GM12878 (cell line): ENCODE results near the gene CCR8. TPM values are rescaled to one million over a fixed set of nuclear protein-coding genes. Genes with fewer than 3 reads are reported as not detected.
A peak's percentile ranks its signal among the peaks of the same experiment; 100 is the strongest.

Experiments
- ATAC-seq: fragments of 200-7000 bp; cut with Tn5 transposase; 3 replicates; pipeline ENCODE4 v1.9.1; 2020; ENCODE audit warnings: mild to moderate bottlenecking, moderate library complexity
- Bru-seq: library from RNA; stranded (reverse); fragments of 400-500 nt; gene quantifications from one replicate; lab custom pipeline; 2021; lab: Mats Ljungman, UMichigan
- BruChase-seq, 2 experiments: library from RNA; stranded (reverse); fragments of 400-500 nt; gene quantifications; one replicate each; lab custom pipeline; 2021; lab: Mats Ljungman, UMichigan
- BruUV-seq: library from RNA; stranded (reverse); fragments of 400-500 nt; replicated peaks from 2 replicates; lab custom pipeline; 2021; lab: Mats Ljungman, UMichigan
- CTCF ChIA-PET: fragments of 300-600 bp; sonication (Branson Sonifier 250); formaldehyde crosslinking; extraction: SDS; loops from one replicate; lab custom pipeline; 2021; ENCODE audit warnings: inconsistent platforms; lab: Yijun Ruan, JAX
- POLR2A ChIA-PET: fragments of 350-600 bp; formaldehyde crosslinking; extraction: SDS; loops from one replicate; lab custom pipeline; 2021; ENCODE audit warnings: inconsistent platforms; lab: Charles Lee
- RAD21 ChIA-PET: fragments of 300-600 bp; sonication (Branson Sonifier 250); formaldehyde crosslinking; loops from one replicate; lab custom pipeline; 2023; ENCODE audit warnings: antibody characterized with exemption; ENCODE audit not compliant: unreplicated experiment; lab: Charles Lee
- SMC1A ChIA-PET: fragments of 300-600 bp; sonication (Branson Sonifier 250); formaldehyde crosslinking; loops from one replicate; lab custom pipeline; 2023; ENCODE audit not compliant: unreplicated experiment, uncharacterized antibody; lab: Charles Lee
- DNase-seq: peaks from one replicate; pipeline ENCODE4 v3.0.0-alpha.2; 2011; ENCODE audit warnings: low read depth, low spot score
- FAIRE-seq: peaks from 3 replicates; lab custom pipeline; 2011; peaks lifted over from hg19 to GRCh38; lab: Jason Lieb, UNC
- H2AFZ ChIP-seq: 2 replicates; pipeline ENCODE4 v1.6.0; 2011; ENCODE audit warnings: low read depth, low read length, control low read depth; ENCODE audit not compliant: control insufficient read depth
- H3K27ac ChIP-seq: 2 replicates; pipeline ENCODE4 v1.5.1; 2011; ENCODE audit warnings: control low read depth; ENCODE audit not compliant: control insufficient read depth, insufficient read depth
- H3K27me3 ChIP-seq, 2 experiments: replicated peaks in 1 of 2; 2 replicates each; pipeline versions ENCODE4 v1.6.0 to v1.6.1; 2011; ENCODE audit warnings: low read length in 1 of 2; ENCODE audit not compliant: control insufficient read depth in 2 of 2, insufficient read depth in 2 of 2
- H3K36me3 ChIP-seq, 2 experiments: 2 replicates each; pipeline ENCODE4 v1.5.1; 2011; ENCODE audit warnings: low read length in 1 of 2; ENCODE audit not compliant: control insufficient read depth in 2 of 2, insufficient read depth in 2 of 2
- H3K4me1 ChIP-seq: 2 replicates; pipeline ENCODE4 v1.6.1; 2011; ENCODE audit warnings: mild to moderate bottlenecking, low read length, moderate library complexity, mixed read lengths; ENCODE audit not compliant: control insufficient read depth, insufficient read depth
- H3K4me2 ChIP-seq: 2 replicates; pipeline ENCODE4 v1.6.0; 2011; ENCODE audit warnings: control low read depth; ENCODE audit not compliant: control insufficient read depth, insufficient read depth
- H3K4me3 ChIP-seq: fragments of 200-600 bp; sonication (generic); 2 replicates; pipeline ENCODE4 v1.5.1; 2016
- H3K79me2 ChIP-seq: 2 replicates; pipeline ENCODE4 v1.6.0; 2011; ENCODE audit warnings: low read length; ENCODE audit not compliant: control insufficient read depth, insufficient read depth
- H3K9ac ChIP-seq: 2 replicates; pipeline ENCODE4 v1.8.0; 2011; ENCODE audit warnings: low read length, control low read depth, mixed read lengths; ENCODE audit not compliant: control insufficient read depth, insufficient read depth
- H3K9me3 ChIP-seq: replicated peaks from 3 replicates; pipeline ENCODE4 v1.5.1; 2011; ENCODE audit warnings: mild to moderate bottlenecking, low read length; ENCODE audit not compliant: control insufficient read depth, insufficient read depth
- H4K20me1 ChIP-seq: 2 replicates; pipeline ENCODE4 v1.6.0; 2011; ENCODE audit not compliant: control insufficient read depth, insufficient read depth
- SMARCA5 ChIP-seq: fragments of 450-650 bp; IDR thresholded peaks from 2 replicates; pipeline ENCODE4 v1.6.1; 2017; ENCODE audit warnings: mild to moderate bottlenecking
- ZBED1 ChIP-seq: IDR thresholded peaks from 2 replicates; pipeline ENCODE4 v1.6.1; 2016; ENCODE audit warnings: borderline replicate concordance
- WGBS: methylation state at CpG from one replicate; pipeline ENCODE4 v1.1.6; 2016; ENCODE audit warnings: low lambda C conversion rate; ENCODE audit not compliant: insufficient replicate concordance, insufficient coverage; ENCODE audit errors: missing lambda C conversion rate; 5-methylcytosine and 5-hydroxymethylcytosine counted together
- in situ Hi-C: fragments of 300-500 bp; cut with MboI; formaldehyde crosslinking; loops from 9 replicates; pipeline ENCODE4 v1.14.3; 2018; ENCODE audit warnings: mixed read lengths
- intact Hi-C: fragments of 100-400 bp; cut with micrococcal nuclease; formaldehyde crosslinking; loops from one replicate; pipeline ENCODE4 v1.14.2; 2022; ENCODE audit not compliant: unreplicated experiment
- long read RNA-seq, 2 experiments: library from polyadenylated mRNA; unstranded; transcript quantifications; one replicate each; pipeline ENCODE4 v2.0.0, GENCODE V29; 2019 to 2020
- polyA minus RNA-seq, 3 experiments: library from RNA; depleted of rRNA, polyadenylated mRNA; stranded (reverse); fragments of >200 nt; gene quantifications; 2 replicates each; pipeline ENCODE4 v1.2.3, GENCODE V29; 2011
- polyA plus RNA-seq, 11 experiments: library from polyadenylated mRNA; depleted of rRNA in 4 of 11; unstranded in 6 of 11; stranded (reverse) in 5 of 11; fragments of >200 nt; fragmentation: Nextera tagmentation in 4 of 11; fragmentation: Illumina TruSeq in 1 of 11; extraction: Ambion mirVana in 4 of 11; extraction: Trizol in 1 of 11; gene quantifications; 1 replicate in 1 of 11; 2 replicates in 10 of 11; pipeline versions ENCODE4 v1.2.1 to v1.2.3, GENCODE V29; 2011 to 2016; ENCODE audit warnings: inconsistent platforms in 2 of 11, missing spikeins in 2 of 11, low read depth in 1 of 11
- total RNA-seq, 4 experiments: library from RNA; depleted of rRNA in 3 of 4; stranded (reverse); fragments of >200 nt in 3 of 4; fragmentation: Illumina TruSeq in 1 of 4; extraction: Trizol in 1 of 4; gene quantifications; 2 replicates each; pipeline versions ENCODE4 v1.2.1 to v1.2.3, GENCODE V29; 2013 to 2021

CCR8 gene
- 12.0 and 12.7 TPM in 2 replicates for total RNA-seq (2013; cell fraction: nucleolus; rRNA removed)
- 17.8 and 19.7 TPM in 2 replicates for total RNA-seq (2014; rRNA removed)
- total RNA-seq (2014; rRNA removed; fragmentation: Illumina TruSeq; extraction: Trizol) = 17.9 and 18.9 TPM in 2 replicates
- total RNA-seq (2021) = 14.4 and 16.9 TPM in 2 replicates
- polyA plus RNA-seq (2011; ENCODE audit: low read depth) = 1.2 TPM
- 23.2 and 25.0 TPM in 2 replicates for polyA plus RNA-seq (2011; rRNA removed)
- 17.2 and 29.4 TPM in 2 replicates for polyA plus RNA-seq (2011; cell fraction: cytosol; rRNA removed)
- polyA plus RNA-seq (2011; cell fraction: nucleus; rRNA removed) = 11.0 and 11.5 TPM in 2 replicates
- 1.3 and 1.4 TPM in 2 replicates for polyA plus RNA-seq (2012)
- polyA plus RNA-seq (2014; fragmentation: Illumina TruSeq; extraction: Trizol) = 28.8 and 36.6 TPM in 2 replicates
- polyA plus RNA-seq (2014; fragmentation: Nextera tagmentation; extraction: Ambion mirVana) = 10 to 100 TPM; 11.1 to 13.7 TPM
- 14.2 and 16.7 TPM in 2 replicates for polyA plus RNA-seq (2014; rRNA removed)
- polyA plus RNA-seq (2016; fragmentation: Nextera tagmentation; extraction: Ambion mirVana) = 1 to 10 TPM; 5.2 to 8.7 TPM
- polyA minus RNA-seq (2011; rRNA and poly(A)+ RNA removed) = 51.3 and 62.8 TPM in 2 replicates
- polyA minus RNA-seq (2011; cell fraction: cytosol; rRNA and poly(A)+ RNA removed) = 11.1 and 15.0 TPM in 2 replicates
- polyA minus RNA-seq (2011; cell fraction: nucleus; rRNA and poly(A)+ RNA removed) = 10.2 and 11.2 TPM in 2 replicates
- Bru-seq, nascent RNA = percentile 81 among the genes with signal in this experiment
- BruChase-seq, experiment 1, labeled RNA remaining after a 6-hour chase = percentile 69 among the genes with signal in this experiment
- BruChase-seq, experiment 2, labeled RNA remaining after a 2-hour chase = percentile 80 among the genes with signal in this experiment
- long read RNA-seq, experiment 1, transcript CCR8-201 (2 exons, 1,253 nt) = major isoform, 8 of 11 reads
- long read RNA-seq, experiment 1, partial matches to known transcripts = 0 of 11 reads
- long read RNA-seq, experiment 1, other reads (novel, unspliced or antisense) = 1 of 11 reads
- long read RNA-seq, experiment 2, transcript CCR8-201 (2 exons, 1,253 nt) = major isoform, 16 of 31 reads
- long read RNA-seq, experiment 2, transcript CCR8-202 (3 exons, 1,078 nt) = minor isoform, 6 of 31 reads
- long read RNA-seq, experiment 2, partial matches to known transcripts = 3 of 31 reads
- long read RNA-seq, experiment 2, other reads (novel, unspliced or antisense) = 6 of 31 reads

DNA sequence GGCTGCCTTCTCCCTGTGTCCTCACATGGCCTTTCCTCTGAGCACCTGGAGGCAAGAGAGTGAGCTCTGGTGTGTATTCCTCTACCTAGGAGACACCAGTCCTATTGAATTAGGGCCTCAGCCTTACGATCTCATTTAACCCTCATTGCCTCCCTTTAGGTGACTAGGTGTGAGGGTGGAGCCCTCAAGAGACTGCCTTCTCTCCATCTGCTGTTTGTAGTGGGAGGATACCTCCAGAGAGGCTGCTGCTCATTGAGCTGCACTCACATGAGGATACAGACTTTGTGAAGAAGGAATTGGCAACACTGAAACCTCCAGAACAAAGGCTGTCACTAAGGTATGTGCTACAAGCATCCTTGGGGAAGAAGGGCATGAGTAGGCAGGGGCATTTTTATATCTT, at the start of gene CCR8:
Gene CCR8, plus strand, starts transcription at position 217 of the 400 bp plus-strand sequence. CDS start 2,623 bp downstream, outside the sequence.
- Histone ChIP-seq H3K4me2 (peak within 1 kb of the TSS; percentile 35; the same call in 1 of the 2 replicates), H3K9me3 (no peaks in the 10 kb centered on the region), H3K27me3 (no peaks in the 10 kb centered on the region), H4K20me1 (no peaks in the 10 kb centered on the region), H3K9ac (peak within 1 kb of the TSS; percentile 21; the same call in 1 of the 2 replicates), H3K4me1 (peaks cover 23% of the 10 kb centered on the region), H3K4me3 (no peak within 1 kb of the TSS), H3K27ac (peak within 1 kb of the TSS; percentile 84), H3K79me2 (no peaks in the 10 kb centered on the region), H3K36me3 (no peaks in the 10 kb centered on the region), H2AFZ (peak within 1 kb of the TSS; percentile 22)
- ChIA-PET SMC1A (interaction anchor here (1.1 to 5.4 kb wide), 3 partner anchors 17 to 47 kb away, joined by 3 to 34 read pairs (median 3); no protein-coding TSS in a partner anchor), RAD21 (interaction anchor here (0.5 to 2.9 kb wide), 3 partner anchors 34 to 48 kb away, joined by 3 to 15 read pairs (median 4); no protein-coding TSS in a partner anchor), CTCF (interaction anchor here (0.9 to 3.1 kb wide), 3 partner anchors 17 to 37 kb away, joined by 3 to 15 read pairs (median 4); no protein-coding TSS in a partner anchor), POLR2A (interaction anchor here (0.6 to 2.0 kb wide), 3 partner anchors 34 to 48 kb away, joined by 3 to 6 read pairs (median 3); no protein-coding TSS in a partner anchor)
- 87% methylated on average over 1 of the region's 1 CpG for WGBS
- TF ChIP-seq SMARCA5 (peak; percentile 31; the same call in 1 of the 2 replicates), ZBED1 (no peak)
- no TSS peak for BruUV-seq
- intact Hi-C loops = loop anchor here (2.0 kb wide), 1 partner anchor 49 kb away; no protein-coding TSS in a partner anchor
- FAIRE-seq = no peak
- ATAC-seq = peak; percentile 45
- in situ Hi-C loops = no loop called here
- no peak for DNase-seq
